ENCODE data around the gene SZT2.

Gene SZT2

DNA sequence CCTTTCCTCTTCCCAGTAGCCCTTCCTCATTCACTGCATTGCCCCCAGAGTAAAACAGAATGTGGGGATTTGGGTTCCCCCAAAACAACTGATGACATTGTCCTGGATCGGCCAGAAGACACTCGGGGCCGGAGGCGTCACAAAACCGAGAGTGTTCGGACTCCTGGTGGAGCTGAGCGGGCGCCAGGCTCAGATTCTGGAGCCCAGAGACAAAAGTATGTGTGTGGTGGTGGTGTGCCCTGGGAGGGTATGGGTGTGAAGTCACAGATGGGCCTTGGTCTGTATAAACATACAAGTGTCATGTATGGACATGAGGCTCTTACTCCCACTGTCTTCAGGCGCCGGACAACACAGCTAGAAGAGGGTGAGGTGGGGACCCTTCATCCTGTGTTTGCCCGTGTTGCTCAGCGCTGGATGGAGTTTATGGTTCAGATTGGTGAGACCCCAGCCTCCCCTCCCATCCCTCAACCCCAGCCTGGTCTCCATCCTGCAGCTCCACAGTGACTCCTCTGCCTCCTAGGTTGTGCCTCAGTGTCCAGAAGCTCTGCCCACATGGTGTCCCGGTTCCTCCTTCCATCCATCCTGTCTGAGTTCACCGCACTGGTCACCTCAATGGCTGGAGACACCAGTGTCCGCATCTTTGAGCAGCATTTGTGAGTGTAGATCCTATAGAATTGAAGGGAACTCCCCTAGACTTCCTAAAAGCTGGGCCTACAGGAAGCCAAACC lies 51.6 kb downstream of the SZT2 start:
- no peak for DNase-seq (ENCODE audit: low read depth in 3 of 3, low spot score in 1 of 3)

- DNase-seq (ENCODE audit: low read depth in 3 of 3, low spot score in 1 of 3): no peak
Measured at GRCh38 chr1:43441894-43442637, 52.4 kb downstream of the SZT2 start.

- no peak for DNase-seq (ENCODE audit: low read depth in 3 of 3, low spot score in 1 of 3)
Measured at GRCh38 chr1:43442756-43443155, 53.1 kb downstream of the SZT2 start.

DNA sequence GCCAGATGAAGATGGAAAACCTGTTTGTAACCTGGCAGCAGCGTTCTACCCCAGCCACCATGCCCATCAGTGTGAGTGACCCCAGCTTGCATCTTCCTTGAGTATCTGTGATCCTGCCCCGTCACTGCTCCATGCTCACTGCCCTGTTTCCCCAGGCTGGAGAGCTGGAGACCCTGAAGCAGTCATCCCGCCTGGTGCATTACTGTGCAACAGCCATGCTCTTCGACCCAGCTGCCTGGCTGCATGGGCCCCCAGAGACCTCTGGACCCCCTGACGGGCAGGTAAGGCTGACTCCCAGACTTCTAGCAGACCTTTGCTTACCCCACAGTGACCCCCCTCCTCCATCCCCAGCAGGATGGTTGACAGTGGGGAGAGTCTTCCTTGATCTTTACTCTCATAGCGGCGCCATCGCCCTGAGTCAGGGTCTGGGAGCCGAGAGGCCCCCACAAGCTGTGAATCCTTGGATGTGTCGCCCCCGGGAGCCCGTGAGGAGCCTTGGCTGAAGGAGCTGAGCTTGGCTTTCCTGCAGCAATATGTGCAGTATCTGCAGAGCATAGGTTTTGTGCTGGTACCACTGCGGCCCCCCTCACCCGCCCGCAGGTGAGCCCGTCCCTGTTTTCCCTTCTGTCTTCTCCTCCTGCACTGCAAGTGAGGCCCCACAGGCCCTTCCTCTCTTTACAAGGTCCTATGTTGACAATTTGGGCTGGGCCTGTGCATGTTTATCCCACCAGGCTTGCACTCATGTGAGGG lies 53.7 kb downstream of the SZT2 start:
- no peak for DNase-seq (ENCODE audit: low read depth in 3 of 3, low spot score in 1 of 3)

- no peak for DNase-seq (ENCODE audit: low read depth in 3 of 3, low spot score in 1 of 3)
Measured at GRCh38 chr1:43444151-43444828, 54.6 kb downstream of the SZT2 start.

- DNase-seq (ENCODE audit: low read depth in 3 of 3, low spot score in 1 of 3): no peak
Measured at GRCh38 chr1:43444836-43445235, 55.1 kb downstream of the SZT2 start.

DNA sequence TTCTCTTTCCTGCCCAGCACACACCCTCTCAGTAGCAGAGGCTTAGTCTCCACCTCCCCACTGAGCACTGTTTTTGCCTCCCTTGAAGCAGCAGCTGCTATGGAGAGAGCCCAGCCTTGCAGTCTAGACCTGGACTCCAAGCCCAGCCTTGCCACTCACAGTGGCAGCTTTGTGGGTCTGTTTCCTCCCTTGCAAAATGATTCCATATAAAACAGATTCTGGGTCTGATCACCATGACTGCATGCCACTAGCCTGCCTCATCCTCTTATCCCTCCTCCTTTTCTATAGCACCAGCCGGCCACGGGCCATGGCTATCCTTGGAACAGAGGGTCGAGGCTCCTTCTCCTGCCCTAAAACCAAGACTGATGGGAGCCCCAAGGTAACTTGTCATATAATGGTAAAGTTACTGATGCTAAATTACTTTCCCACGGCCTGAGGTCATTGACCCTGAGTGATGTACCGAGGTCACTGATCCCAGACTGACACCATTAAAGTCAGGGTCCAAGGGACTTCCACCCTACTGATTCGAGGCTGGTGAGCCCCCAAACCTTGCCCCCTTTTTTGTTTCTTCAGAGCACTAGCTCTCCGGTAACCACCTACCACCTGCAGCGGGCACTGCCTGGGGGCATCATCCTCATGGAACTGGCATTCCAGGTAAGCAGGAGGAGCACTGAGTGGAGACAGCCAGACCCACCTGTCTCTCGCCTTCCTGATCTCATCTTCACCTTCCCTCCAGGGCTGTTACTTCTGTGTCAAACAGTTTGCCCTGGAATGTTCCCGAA lies 56.1 kb downstream of the SZT2 start:
- DNase-seq (ENCODE audit: low read depth in 3 of 3, low spot score in 1 of 3): no peak

DNA sequence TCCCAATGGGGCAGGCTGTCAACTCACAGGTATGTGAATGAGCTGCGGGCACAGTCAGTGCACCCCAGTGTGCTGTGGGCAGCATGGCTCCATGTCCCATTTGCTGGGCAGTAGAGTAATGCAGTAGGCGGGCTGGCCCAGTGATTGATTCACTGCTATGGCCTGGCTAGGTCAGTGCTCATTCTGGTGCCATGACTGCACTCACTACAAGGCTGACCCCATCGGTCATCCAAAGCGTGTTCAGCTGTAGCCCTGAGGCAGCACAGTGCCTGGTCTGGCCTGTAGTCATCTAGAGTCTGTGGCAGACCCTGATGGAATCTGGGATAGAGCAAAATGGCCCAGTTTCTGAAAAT lies 56.7 kb downstream of the SZT2 start:
- no peak for DNase-seq (ENCODE audit: low read depth in 3 of 3, low spot score in 1 of 3)

- DNase-seq (ENCODE audit: low read depth in 3 of 3, low spot score in 1 of 3): no peak
Measured at GRCh38 chr1:43446881-43447835, 57.5 kb downstream of the SZT2 start.

- DNase-seq (ENCODE audit: low read depth in 3 of 3, low spot score in 1 of 3): no peak
Measured at GRCh38 chr1:43447891-43448708, 58.4 kb downstream of the SZT2 start.

DNA sequence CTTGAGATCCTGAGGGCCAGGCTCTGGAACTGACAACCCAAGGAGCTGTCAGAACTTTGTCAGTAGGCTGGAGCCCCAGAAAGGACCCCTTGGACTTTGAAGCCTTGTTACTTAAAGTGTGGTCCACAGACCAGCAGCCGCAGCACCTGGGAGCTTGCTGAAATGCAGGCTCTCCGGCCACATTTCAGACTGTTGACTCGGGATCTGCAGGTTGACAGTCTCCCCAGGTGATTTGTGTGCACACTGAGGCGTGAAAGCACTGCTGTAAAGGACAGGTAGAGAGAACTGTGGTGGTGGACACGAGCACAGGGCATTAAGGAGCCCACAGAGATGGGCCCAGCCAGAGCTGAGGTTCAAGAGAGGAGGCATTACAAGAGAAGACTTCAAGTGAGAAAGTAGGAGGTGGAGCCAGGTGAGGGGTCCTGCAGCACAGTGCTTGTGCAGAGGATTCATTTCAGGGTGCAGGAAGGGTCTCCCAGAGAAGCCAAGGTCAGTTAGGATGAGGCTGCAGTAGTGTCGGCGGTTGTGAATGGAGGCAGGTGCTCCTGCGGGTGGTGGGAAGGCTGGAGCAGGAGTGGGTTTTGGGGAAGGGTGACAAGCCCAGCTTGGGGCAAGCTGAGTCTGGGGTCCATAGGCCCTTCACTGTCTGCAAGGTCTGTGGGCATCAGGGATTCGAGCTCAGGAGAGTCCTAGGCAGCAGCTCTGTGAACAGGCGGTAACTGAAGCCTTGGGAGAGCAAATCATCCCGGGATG lies 59.4 kb downstream of the SZT2 start:
- no peak for DNase-seq (ENCODE audit: low read depth in 3 of 3, low spot score in 1 of 3)

- DNase-seq (ENCODE audit: low read depth in 3 of 3, low spot score in 1 of 3): no peak
Measured at GRCh38 chr1:43449708-43450069, 60.0 kb downstream of the SZT2 start.

- no peak for DNase-seq (ENCODE audit: low read depth in 3 of 3, low spot score in 1 of 3)
Measured at GRCh38 chr1:43450251-43450941, 60.7 kb downstream of the SZT2 start.

DNA sequence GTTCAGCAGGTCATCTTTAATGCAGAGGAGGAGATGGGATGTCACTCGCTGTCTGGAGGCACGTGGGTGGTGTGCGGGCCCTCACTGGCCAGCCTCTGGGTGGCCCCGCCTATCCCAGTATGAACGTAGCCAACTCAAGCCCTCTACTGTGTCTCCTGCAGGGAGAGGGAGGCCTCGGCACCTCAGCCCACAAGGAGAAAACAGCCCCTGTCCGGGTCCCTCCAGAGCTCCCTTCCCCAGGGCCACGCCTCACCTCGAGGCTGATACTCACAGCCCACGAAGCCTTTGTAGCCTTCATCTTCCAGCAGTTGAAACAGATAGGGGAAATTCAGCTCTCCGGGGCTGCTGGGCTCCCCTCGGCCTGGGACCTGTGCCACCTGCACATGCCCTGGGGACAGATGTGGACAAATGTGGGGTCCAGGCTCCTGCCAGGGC lies 61.5 kb downstream of the SZT2 start:
- DNase-seq (ENCODE audit: low read depth in 3 of 3, low spot score in 1 of 3): no peak

DNA sequence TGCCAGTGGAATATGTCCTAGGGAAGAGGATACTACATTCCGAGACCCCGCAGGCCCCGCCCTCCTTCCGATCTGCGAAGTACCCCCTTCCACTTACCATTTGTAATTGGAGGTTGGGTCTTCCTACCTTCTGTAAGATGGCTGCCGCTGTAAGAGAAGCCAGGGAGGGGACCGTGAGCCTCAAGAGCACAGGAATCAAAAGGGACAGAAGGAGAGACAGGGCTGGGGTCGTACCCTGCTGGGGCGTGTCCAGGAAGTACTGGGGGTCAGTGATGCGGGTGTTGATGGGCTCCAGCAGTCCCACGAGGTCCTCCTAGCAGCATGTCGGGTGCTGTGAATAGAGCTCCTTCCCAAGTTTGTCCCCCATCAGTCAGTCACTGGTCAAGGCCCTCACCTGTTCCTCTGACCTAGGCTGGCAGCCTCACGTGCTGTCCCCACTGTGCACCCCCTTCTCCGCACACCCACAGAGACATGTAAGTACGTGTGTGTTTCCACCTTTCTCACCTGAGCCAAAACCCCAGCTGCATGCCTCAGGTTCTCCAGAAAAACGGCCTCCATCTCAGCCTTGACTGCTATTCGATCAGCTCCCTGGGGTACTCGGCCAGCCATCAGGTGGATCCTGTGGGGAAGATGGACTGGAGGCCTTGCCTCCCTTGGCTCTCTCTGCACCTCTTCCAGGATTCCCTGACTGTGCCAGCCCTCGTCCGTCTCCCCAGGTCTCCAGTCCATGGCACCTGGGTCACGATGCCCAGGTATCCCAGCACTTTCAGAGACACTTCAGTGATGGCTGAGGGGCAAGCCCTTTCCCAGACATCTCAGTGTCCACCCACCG lies 62.2 kb downstream of the SZT2 start:
- no peak for DNase-seq (ENCODE audit: low read depth in 3 of 3, low spot score in 1 of 3)

GRCh38 chr1:43452789-43453441 lies 63.2 kb downstream of the SZT2 start:
- no peak for DNase-seq (ENCODE audit: low read depth in 3 of 3, low spot score in 1 of 3)

Measured in stimulated activated CD4-positive, alpha-beta T cell treated with anti-CD3 and anti-CD28 coated beads, TNF-alpha, amount 100 ng/mL, for 1 hour (primary cell).